ENCODE results near the gene IGFBP3. TPM values are rescaled to one million over a fixed set of nuclear protein-coding genes. Genes with fewer than 3 reads are reported as not detected.

Gene IGFBP3
- total RNA-seq, 1 experiment from 2014 or later = 2.9 TPM

DNA sequence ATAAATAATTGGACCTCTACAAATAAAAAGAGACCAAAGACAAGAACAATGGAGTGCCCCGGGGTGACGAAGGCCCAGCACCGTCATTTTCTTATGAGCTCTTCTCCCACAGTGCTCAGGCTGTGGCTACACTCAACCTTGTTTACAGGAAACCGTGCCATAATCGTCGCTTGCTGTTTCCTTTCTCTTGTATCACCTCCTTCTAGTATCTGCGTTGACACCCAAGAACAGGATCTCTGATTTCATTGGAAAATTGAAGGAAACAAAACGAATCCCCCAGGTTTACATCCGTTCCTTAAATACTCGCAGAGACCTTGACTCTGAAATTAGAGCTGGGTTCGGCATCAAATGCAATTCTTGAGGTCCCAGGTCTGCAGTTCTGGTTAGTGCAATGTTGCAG, 1.7 kb upstream of the IGFBP3 start:
- Mint-ChIP-seq H3K27me3 (ENCODE audit: low read depth) (peaks cover 62% of the 10 kb centered on the region), H3K4me3 (peak overlapping the region; percentile 74), H3K27ac (no peak overlapping the region), H3K36me3 (no peaks in the 10 kb centered on the region), H3K4me1 (peaks cover 49% of the 10 kb centered on the region), H3K9me3 (no peaks in the 10 kb centered on the region)
- no peak for DNase-seq (ENCODE audit: low spot score)
- ATAC-seq = no peak
- ChIA-PET POLR2A (no interaction called here), CTCF (interaction anchor here (0.6 to 4.2 kb wide), 44 partner anchors 8 to 1343 kb away, joined by 3 to 59 read pairs (median 4); partner anchors contain the start of gene IGFBP1)
- TF ChIP-seq NFYB (CRISPR knock-in tag; conservative IDR thresholded peaks at IDR 0.05; ENCODE audit: low read depth) = no peak
- TF ChIP-seq, protein P1, sequence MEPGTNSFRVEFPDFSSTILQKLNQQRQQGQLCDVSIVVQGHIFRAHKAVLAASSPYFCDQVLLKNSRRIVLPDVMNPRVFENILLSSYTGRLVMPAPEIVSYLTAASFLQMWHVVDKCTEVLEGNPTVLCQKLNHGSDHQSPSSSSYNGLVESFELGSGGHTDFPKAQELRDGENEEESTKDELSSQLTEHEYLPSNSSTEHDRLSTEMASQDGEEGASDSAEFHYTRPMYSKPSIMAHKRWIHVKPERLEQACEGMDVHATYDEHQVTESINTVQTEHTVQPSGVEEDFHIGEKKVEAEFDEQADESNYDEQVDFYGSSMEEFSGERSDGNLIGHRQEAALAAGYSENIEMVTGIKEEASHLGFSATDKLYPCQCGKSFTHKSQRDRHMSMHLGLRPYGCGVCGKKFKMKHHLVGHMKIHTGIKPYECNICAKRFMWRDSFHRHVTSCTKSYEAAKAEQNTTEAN (CRISPR knock-in tag; IDR thresholded peaks at IDR 0.05) = no peak
- TF ChIP-seq, protein P2, sequence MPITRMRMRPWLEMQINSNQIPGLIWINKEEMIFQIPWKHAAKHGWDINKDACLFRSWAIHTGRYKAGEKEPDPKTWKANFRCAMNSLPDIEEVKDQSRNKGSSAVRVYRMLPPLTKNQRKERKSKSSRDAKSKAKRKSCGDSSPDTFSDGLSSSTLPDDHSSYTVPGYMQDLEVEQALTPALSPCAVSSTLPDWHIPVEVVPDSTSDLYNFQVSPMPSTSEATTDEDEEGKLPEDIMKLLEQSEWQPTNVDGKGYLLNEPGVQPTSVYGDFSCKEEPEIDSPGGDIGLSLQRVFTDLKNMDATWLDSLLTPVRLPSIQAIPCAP (CRISPR knock-in tag; IDR thresholded peaks at IDR 0.05) = no peak
- TF ChIP-seq HMGA2 (CRISPR knock-in tag; IDR thresholded peaks at IDR 0.05) = no peak
- TF ChIP-seq, protein P3, sequence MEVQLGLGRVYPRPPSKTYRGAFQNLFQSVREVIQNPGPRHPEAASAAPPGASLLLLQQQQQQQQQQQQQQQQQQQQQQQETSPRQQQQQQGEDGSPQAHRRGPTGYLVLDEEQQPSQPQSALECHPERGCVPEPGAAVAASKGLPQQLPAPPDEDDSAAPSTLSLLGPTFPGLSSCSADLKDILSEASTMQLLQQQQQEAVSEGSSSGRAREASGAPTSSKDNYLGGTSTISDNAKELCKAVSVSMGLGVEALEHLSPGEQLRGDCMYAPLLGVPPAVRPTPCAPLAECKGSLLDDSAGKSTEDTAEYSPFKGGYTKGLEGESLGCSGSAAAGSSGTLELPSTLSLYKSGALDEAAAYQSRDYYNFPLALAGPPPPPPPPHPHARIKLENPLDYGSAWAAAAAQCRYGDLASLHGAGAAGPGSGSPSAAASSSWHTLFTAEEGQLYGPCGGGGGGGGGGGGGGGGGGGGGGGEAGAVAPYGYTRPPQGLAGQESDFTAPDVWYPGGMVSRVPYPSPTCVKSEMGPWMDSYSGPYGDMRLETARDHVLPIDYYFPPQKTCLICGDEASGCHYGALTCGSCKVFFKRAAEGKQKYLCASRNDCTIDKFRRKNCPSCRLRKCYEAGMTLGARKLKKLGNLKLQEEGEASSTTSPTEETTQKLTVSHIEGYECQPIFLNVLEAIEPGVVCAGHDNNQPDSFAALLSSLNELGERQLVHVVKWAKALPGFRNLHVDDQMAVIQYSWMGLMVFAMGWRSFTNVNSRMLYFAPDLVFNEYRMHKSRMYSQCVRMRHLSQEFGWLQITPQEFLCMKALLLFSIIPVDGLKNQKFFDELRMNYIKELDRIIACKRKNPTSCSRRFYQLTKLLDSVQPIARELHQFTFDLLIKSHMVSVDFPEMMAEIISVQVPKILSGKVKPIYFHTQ (CRISPR knock-in tag; IDR thresholded peaks at IDR 0.05) = no peak
- TF ChIP-seq, protein P4, sequence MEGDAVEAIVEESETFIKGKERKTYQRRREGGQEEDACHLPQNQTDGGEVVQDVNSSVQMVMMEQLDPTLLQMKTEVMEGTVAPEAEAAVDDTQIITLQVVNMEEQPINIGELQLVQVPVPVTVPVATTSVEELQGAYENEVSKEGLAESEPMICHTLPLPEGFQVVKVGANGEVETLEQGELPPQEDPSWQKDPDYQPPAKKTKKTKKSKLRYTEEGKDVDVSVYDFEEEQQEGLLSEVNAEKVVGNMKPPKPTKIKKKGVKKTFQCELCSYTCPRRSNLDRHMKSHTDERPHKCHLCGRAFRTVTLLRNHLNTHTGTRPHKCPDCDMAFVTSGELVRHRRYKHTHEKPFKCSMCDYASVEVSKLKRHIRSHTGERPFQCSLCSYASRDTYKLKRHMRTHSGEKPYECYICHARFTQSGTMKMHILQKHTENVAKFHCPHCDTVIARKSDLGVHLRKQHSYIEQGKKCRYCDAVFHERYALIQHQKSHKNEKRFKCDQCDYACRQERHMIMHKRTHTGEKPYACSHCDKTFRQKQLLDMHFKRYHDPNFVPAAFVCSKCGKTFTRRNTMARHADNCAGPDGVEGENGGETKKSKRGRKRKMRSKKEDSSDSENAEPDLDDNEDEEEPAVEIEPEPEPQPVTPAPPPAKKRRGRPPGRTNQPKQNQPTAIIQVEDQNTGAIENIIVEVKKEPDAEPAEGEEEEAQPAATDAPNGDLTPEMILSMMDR (IDR thresholded peaks at IDR 0.05) = no peak
- no peak for TF ChIP-seq ELF4 (CRISPR knock-in tag; IDR thresholded peaks at IDR 0.05; ENCODE audit: low read depth)
- TF ChIP-seq FOXJ3 (CRISPR knock-in tag; IDR thresholded peaks at IDR 0.05; ENCODE audit: borderline replicate concordance) = no peak
- TF ChIP-seq RORB (CRISPR knock-in tag; IDR thresholded peaks at IDR 0.05) = no peak
- no peak for TF ChIP-seq ZNF671 (CRISPR knock-in tag; IDR thresholded peaks at IDR 0.05)
- TF ChIP-seq, protein P5, sequence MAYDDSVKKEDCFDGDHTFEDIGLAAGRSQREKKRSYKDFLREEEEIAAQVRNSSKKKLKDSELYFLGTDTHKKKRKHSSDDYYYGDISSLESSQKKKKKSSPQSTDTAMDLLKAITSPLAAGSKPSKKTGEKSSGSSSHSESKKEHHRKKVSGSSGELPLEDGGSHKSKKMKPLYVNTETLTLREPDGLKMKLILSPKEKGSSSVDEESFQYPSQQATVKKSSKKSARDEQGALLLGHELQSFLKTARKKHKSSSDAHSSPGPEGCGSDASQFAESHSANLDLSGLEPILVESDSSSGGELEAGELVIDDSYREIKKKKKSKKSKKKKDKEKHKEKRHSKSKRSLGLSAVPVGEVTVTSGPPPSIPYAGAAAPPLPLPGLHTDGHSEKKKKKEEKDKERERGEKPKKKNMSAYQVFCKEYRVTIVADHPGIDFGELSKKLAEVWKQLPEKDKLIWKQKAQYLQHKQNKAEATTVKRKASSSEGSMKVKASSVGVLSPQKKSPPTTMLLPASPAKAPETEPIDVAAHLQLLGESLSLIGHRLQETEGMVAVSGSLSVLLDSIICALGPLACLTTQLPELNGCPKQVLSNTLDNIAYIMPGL (CRISPR knock-in tag; IDR thresholded peaks at IDR 0.05) = no peak
- no peak for TF ChIP-seq FOXP1 (CRISPR knock-in tag; IDR thresholded peaks at IDR 0.05; ENCODE audit: borderline replicate concordance)

DNA sequence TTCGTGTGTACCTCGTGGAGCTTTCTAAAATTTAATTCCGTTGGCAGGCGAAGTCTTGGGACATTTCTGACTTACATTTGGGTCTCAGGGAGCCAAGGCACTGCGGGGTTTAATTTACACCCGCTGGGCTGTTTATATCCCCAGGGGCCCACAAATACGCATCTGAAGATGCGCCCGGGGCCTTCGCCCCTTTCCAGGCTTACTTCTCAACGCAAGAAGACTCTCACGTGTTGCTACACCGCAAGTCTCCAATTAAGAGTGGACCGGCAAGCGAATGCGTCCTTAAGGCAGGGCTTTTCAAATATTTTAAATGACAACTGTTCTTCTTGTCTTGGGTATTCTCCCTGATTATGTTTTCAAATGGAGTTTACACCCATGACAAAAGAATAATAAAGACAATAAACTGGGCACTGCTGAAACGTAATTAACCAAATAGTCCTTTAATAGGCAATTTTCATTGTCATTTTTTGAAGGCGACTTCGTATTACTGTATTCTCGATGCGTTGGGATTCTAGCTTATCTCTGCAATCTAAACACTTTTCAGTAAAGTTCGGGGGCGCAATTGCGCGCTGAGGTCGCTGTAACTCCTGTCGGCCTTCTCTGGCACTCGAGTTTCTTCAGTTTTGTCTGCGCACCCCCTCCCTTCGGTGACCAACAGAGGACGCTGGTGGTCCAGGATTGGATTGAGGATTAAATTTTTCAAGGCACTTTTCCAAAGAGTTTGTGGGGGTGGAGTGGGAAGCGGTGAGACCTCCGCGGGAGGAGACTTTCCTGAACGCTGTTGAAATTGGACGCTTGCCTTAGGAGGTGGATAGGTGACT, 837 bp upstream of the IGFBP3 start:
- peak; percentile 20 for ATAC-seq
- no peaks in the 10 kb centered on the region for H3K36me3 Mint-ChIP-seq
- H3K4me3 Mint-ChIP-seq = peak overlapping the region; percentile 74
- ChIA-PET POLR2A (no interaction called here), CTCF (interaction anchor here (0.6 to 4.2 kb wide), 40 partner anchors 8 to 1344 kb away, joined by 3 to 59 read pairs (median 4); partner anchors contain the start of gene IGFBP1)
- no peak overlapping the region for H3K27ac Mint-ChIP-seq
- H3K27me3 Mint-ChIP-seq (ENCODE audit: low read depth) = peaks cover 66% of the 10 kb centered on the region
- no peaks in the 10 kb centered on the region for H3K9me3 Mint-ChIP-seq
- DNase-seq (ENCODE audit: low spot score) = peak; percentile 80
- H3K4me1 Mint-ChIP-seq = peaks cover 51% of the 10 kb centered on the region
- no peak for TF ChIP-seq TCF7 (CRISPR knock-in tag; IDR thresholded peaks at IDR 0.05; ENCODE audit: low read depth)
- TF ChIP-seq, protein P5 (CRISPR knock-in tag; IDR thresholded peaks at IDR 0.05) = 0 out of 2 replicates have a peak, but pooled peaks have one; percentile 41
- no peak for TF ChIP-seq ZNF396 (CRISPR knock-in tag; IDR thresholded peaks at IDR 0.05; ENCODE audit: borderline replicate concordance)
- TF ChIP-seq JAZF1 (CRISPR knock-in tag; IDR thresholded peaks at IDR 0.05) = no peak
- TF ChIP-seq, protein P6, sequence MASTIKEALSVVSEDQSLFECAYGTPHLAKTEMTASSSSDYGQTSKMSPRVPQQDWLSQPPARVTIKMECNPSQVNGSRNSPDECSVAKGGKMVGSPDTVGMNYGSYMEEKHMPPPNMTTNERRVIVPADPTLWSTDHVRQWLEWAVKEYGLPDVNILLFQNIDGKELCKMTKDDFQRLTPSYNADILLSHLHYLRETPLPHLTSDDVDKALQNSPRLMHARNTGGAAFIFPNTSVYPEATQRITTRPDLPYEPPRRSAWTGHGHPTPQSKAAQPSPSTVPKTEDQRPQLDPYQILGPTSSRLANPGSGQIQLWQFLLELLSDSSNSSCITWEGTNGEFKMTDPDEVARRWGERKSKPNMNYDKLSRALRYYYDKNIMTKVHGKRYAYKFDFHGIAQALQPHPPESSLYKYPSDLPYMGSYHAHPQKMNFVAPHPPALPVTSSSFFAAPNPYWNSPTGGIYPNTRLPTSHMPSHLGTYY (CRISPR knock-in tag; IDR thresholded peaks at IDR 0.05) = no peak
- TF ChIP-seq, protein P4 (IDR thresholded peaks at IDR 0.05) = peak; percentile 69
- TF ChIP-seq, protein P7, sequence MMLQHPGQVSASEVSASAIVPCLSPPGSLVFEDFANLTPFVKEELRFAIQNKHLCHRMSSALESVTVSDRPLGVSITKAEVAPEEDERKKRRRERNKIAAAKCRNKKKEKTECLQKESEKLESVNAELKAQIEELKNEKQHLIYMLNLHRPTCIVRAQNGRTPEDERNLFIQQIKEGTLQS (CRISPR knock-in tag; conservative IDR thresholded peaks at IDR 0.05) = no peak
- no peak for TF ChIP-seq SMAD4 (CRISPR knock-in tag; IDR thresholded peaks at IDR 0.05)
